Erythroblast (primary cell): Measurements from ENCODE around the gene OLFML2B.

ENCODE experiments used
- GATA1 ChIP-seq: IDR thresholded peaks from 2 replicates; pipeline ENCODE4 v1.6.1; 2011; ENCODE audit warnings: low read depth, mild to moderate bottlenecking, control low read depth, low read length, moderate library complexity
- POLR2A ChIP-seq: IDR thresholded peaks from 2 replicates; pipeline ENCODE4 v1.6.1; 2011; ENCODE audit warnings: mild to moderate bottlenecking, low read length

DNA sequence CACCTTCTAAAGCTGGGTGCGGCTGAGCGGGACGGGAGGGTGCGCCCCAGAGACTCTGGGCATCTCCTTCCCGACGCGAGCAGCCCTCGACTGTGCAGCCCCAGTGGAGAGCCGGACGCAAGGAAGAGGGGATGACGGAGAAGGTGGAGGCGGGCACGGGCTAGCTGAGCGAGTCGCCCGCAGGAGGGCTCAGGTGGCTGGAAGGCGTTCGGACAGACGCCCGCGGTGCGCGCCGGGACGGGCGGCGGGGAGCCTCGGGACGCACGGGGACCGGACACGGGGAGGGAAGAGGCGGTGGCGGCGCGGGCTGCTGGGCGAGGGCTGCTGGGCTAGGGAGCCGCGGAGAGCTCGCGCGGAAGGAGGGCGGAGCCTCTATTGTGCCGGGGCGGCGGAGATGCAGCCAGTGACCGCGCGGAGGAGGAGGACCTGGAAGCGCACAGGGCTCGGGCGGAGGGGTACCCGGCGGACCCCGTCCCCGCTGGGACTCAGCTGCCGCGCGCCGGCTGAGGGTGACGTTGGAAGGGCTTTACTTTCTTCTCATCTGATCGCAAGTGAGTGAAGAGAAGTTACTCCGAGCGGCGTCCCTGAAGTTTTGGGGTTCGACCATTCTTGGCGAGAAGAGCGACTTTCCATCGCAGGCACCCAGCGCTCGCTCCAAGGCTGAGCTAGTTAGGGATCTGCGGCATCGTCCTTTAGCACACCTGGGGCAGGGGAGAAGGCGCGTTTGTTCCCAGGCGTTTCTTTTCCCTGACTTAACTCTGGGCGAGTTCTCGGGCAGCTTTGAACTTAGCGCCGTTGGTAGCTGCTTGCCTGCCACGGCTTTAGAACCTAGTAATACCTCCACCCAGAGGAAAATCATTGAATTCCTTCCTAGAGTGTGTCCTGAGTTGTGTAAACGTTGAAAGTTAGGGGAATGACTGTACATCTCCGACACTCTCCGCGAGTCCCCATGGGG, at the start of gene OLFML2B:
- TF ChIP-seq POLR2A (peak; percentile 43), GATA1 (no peak)
